ENCODE measurements around the gene EPSTI1.

The EPSTI1 gene

GRCh38 chr13:42959615-42960014 lies 32.4 kb downstream of the EPSTI1 start:
- Histone ChIP-seq H3K27me3 (ENCODE audit: control insufficient read depth in 5 of 5, insufficient read depth in 4 of 5, low read length in 5 of 5) (no peaks in the 10 kb centered on the region), H3K4me1 (ENCODE audit: control insufficient read depth in 5 of 5, insufficient read depth in 5 of 5, low read length in 5 of 5) (peaks cover 0 to 10% (median 3%) of the 10 kb centered on the region in 5 donors), H3K9ac (ENCODE audit: low read length in 5 of 5) (no peak overlapping the region), H3K36me3 (ENCODE audit: control insufficient read depth in 5 of 5, insufficient read depth in 5 of 5, low read length in 5 of 5) (peaks cover 12 to 47% (median 30%) of the 10 kb centered on the region in 5 donors), H3K9me3 (ENCODE audit: control insufficient read depth in 5 of 5, low read length in 5 of 5) (no peaks in the 10 kb centered on the region), H3K4me3 (ENCODE audit: low read depth in 1 of 5, low read length in 5 of 5) (no peak overlapping the region), H3K27ac (ENCODE audit: low read depth, low read length) (no peak overlapping the region)

GRCh38 chr13:42957881-42958280 lies 34.2 kb downstream of the EPSTI1 start:
- Histone ChIP-seq H3K4me1 (ENCODE audit: control insufficient read depth in 5 of 5, insufficient read depth in 5 of 5, low read length in 5 of 5) (no peaks in the 10 kb centered on the region), H3K27ac (ENCODE audit: low read depth, low read length) (no peak overlapping the region), H3K4me3 (ENCODE audit: low read depth in 1 of 5, low read length in 5 of 5) (no peak overlapping the region), H3K36me3 (ENCODE audit: control insufficient read depth in 5 of 5, insufficient read depth in 5 of 5, low read length in 5 of 5) (peaks cover 17 to 47% (median 32%) of the 10 kb centered on the region in 5 donors), H3K27me3 (ENCODE audit: control insufficient read depth in 5 of 5, insufficient read depth in 4 of 5, low read length in 5 of 5) (no peaks in the 10 kb centered on the region), H3K9me3 (ENCODE audit: control insufficient read depth in 5 of 5, low read length in 5 of 5) (no peaks in the 10 kb centered on the region), H3K9ac (ENCODE audit: low read length in 5 of 5) (no peak overlapping the region)

- H3K4me3 ChIP-seq (ENCODE audit: low read depth in 1 of 5, low read length in 5 of 5): no peak overlapping the region
- H3K27ac ChIP-seq (ENCODE audit: low read depth, low read length): no peak overlapping the region
- peaks cover 13 to 34% (median 18%) of the 10 kb centered on the region in 5 donors for H3K36me3 ChIP-seq (ENCODE audit: control insufficient read depth in 5 of 5, insufficient read depth in 5 of 5, low read length in 5 of 5)
- no peaks in the 10 kb centered on the region for H3K4me1 ChIP-seq (ENCODE audit: control insufficient read depth in 5 of 5, insufficient read depth in 5 of 5, low read length in 5 of 5)
- no peaks in the 10 kb centered on the region for H3K9me3 ChIP-seq (ENCODE audit: control insufficient read depth in 5 of 5, low read length in 5 of 5)
- no peak overlapping the region for H3K9ac ChIP-seq (ENCODE audit: low read length in 5 of 5)
- no peaks in the 10 kb centered on the region for H3K27me3 ChIP-seq (ENCODE audit: control insufficient read depth in 5 of 5, insufficient read depth in 4 of 5, low read length in 5 of 5)
Observed at GRCh38 chr13:42950181-42950580, 41.9 kb downstream of the EPSTI1 start.

- no peak overlapping the region for H3K9ac ChIP-seq (ENCODE audit: low read length in 5 of 5)
- H3K27ac ChIP-seq (ENCODE audit: low read depth, low read length): no peak overlapping the region
- no peaks in the 10 kb centered on the region for H3K4me1 ChIP-seq (ENCODE audit: control insufficient read depth in 5 of 5, insufficient read depth in 5 of 5, low read length in 5 of 5)
- H3K36me3 ChIP-seq (ENCODE audit: control insufficient read depth in 5 of 5, insufficient read depth in 5 of 5, low read length in 5 of 5): peaks cover 8 to 37% (median 13%) of the 10 kb centered on the region in 5 donors
- H3K27me3 ChIP-seq (ENCODE audit: control insufficient read depth in 5 of 5, insufficient read depth in 4 of 5, low read length in 5 of 5): no peaks in the 10 kb centered on the region
- no peaks in the 10 kb centered on the region for H3K9me3 ChIP-seq (ENCODE audit: control insufficient read depth in 5 of 5, low read length in 5 of 5)
- H3K4me3 ChIP-seq (ENCODE audit: low read depth in 1 of 5, low read length in 5 of 5): no peak overlapping the region
Observed at GRCh38 chr13:42947925-42948324, 44.1 kb downstream of the EPSTI1 start.

DNA sequence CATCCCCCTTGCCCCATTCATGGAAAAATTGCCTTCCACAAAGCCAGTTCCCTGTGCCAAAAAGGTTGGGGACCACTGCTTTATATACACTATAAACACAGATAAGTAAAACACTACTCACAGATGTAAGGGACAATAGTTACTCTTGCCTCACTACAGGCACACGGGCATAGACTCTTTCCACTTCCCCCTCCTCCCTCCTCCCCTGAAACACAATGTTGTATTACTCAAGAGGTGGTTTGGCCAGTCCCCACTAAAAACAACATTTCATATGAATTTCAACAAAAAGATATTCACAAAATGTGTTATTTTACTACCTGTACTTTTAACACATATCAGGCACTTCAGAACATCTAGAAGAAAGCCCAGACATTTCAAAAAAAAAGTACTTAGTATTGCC lies 45.1 kb downstream of the EPSTI1 start:
- Histone ChIP-seq H3K9ac (ENCODE audit: low read length in 5 of 5) (no peak overlapping the region), H3K36me3 (ENCODE audit: control insufficient read depth in 5 of 5, insufficient read depth in 5 of 5, low read length in 5 of 5) (peaks cover 3 to 29% (median 7%) of the 10 kb centered on the region in 5 donors), H3K27ac (ENCODE audit: low read depth, low read length) (no peak overlapping the region), H3K4me3 (ENCODE audit: low read depth in 1 of 5, low read length in 5 of 5) (no peak overlapping the region), H3K27me3 (ENCODE audit: control insufficient read depth in 5 of 5, insufficient read depth in 4 of 5, low read length in 5 of 5) (no peaks in the 10 kb centered on the region), H3K4me1 (ENCODE audit: control insufficient read depth in 5 of 5, insufficient read depth in 5 of 5, low read length in 5 of 5) (no peaks in the 10 kb centered on the region), H3K9me3 (ENCODE audit: control insufficient read depth in 5 of 5, low read length in 5 of 5) (no peaks in the 10 kb centered on the region)

GRCh38 chr13:42929886-42930535 lies 62.0 kb downstream of the EPSTI1 start:
- Histone ChIP-seq H3K9ac (ENCODE audit: low read length in 5 of 5) (no peak overlapping the region), H3K9me3 (ENCODE audit: control insufficient read depth in 5 of 5, low read length in 5 of 5) (peaks cover 0 to 6% (median 0%) of the 10 kb centered on the region in 5 donors), H3K4me3 (ENCODE audit: low read depth in 1 of 5, low read length in 5 of 5) (no peak overlapping the region), H3K36me3 (ENCODE audit: control insufficient read depth in 5 of 5, insufficient read depth in 5 of 5, low read length in 5 of 5) (peaks cover 3 to 12% (median 8%) of the 10 kb centered on the region in 5 donors), H3K4me1 (ENCODE audit: control insufficient read depth in 5 of 5, insufficient read depth in 5 of 5, low read length in 5 of 5) (no peaks in the 10 kb centered on the region), H3K27ac (ENCODE audit: low read depth, low read length) (no peak overlapping the region), H3K27me3 (ENCODE audit: control insufficient read depth in 5 of 5, insufficient read depth in 4 of 5, low read length in 5 of 5) (no peaks in the 10 kb centered on the region)

DNA sequence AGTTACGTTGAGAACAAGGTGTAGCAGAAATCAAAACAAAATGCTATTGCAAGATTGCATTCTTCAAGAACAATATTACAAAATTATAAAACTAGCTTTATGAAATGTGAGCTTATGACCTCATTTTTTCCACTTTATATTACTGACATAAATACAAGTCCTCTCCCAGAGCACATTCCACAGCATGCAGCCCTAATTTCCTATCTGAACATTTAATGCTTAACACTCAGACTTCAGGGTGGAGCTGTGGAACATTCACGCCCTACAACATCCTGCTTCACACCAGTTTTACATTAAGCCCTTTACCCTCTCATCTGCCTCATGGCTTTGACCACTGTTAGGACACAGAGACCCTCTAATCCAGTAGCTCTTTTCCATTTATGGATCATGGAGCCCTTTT lies 65.5 kb downstream of the EPSTI1 start:
- Histone ChIP-seq H3K9ac (ENCODE audit: low read length in 5 of 5) (no peak overlapping the region), H3K27me3 (ENCODE audit: control insufficient read depth in 5 of 5, insufficient read depth in 4 of 5, low read length in 5 of 5) (no peaks in the 10 kb centered on the region), H3K4me3 (ENCODE audit: low read depth in 1 of 5, low read length in 5 of 5) (no peak overlapping the region), H3K27ac (ENCODE audit: low read depth, low read length) (no peak overlapping the region), H3K36me3 (ENCODE audit: control insufficient read depth in 5 of 5, insufficient read depth in 5 of 5, low read length in 5 of 5) (peaks cover 3 to 20% (median 8%) of the 10 kb centered on the region in 5 donors), H3K9me3 (ENCODE audit: control insufficient read depth in 5 of 5, low read length in 5 of 5) (peaks cover 0 to 6% (median 0%) of the 10 kb centered on the region in 5 donors), H3K4me1 (ENCODE audit: control insufficient read depth in 5 of 5, insufficient read depth in 5 of 5, low read length in 5 of 5) (no peaks in the 10 kb centered on the region)

- no peak overlapping the region for H3K27ac ChIP-seq (ENCODE audit: low read depth, low read length)
- H3K36me3 ChIP-seq (ENCODE audit: control insufficient read depth in 5 of 5, insufficient read depth in 5 of 5, low read length in 5 of 5): peaks cover 3 to 20% (median 8%) of the 10 kb centered on the region in 5 donors
- no peaks in the 10 kb centered on the region for H3K4me1 ChIP-seq (ENCODE audit: control insufficient read depth in 5 of 5, insufficient read depth in 5 of 5, low read length in 5 of 5)
- H3K27me3 ChIP-seq (ENCODE audit: control insufficient read depth in 5 of 5, insufficient read depth in 4 of 5, low read length in 5 of 5): no peaks in the 10 kb centered on the region
- H3K9ac ChIP-seq (ENCODE audit: low read length in 5 of 5): no peak overlapping the region
- peaks cover 0 to 6% (median 0%) of the 10 kb centered on the region in 5 donors for H3K9me3 ChIP-seq (ENCODE audit: control insufficient read depth in 5 of 5, low read length in 5 of 5)
- H3K4me3 ChIP-seq (ENCODE audit: low read depth in 1 of 5, low read length in 5 of 5): no peak overlapping the region
Observed at GRCh38 chr13:42926043-42926442, 66.0 kb downstream of the EPSTI1 start.

DNA sequence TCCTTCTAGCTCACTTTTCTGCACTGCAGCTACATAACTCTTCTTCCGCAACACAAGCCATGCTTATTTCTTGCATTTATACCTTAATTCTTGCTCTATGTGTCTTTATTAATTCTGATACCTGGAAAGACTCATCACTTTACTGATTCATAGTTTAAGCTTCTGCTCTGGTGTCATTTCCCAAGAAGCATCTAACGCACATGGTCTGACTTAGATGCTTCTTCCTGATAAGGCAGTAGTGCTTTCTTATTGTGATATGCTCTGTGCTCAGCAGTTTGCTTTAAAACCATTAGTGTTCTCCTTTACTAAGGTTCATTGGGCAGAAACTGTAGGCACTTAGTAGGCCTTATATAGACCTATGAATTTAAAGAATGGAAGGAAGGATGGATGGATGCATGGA lies 66.4 kb downstream of the EPSTI1 start:
- Histone ChIP-seq H3K27ac (ENCODE audit: low read depth, low read length) (no peak overlapping the region), H3K27me3 (ENCODE audit: control insufficient read depth in 5 of 5, insufficient read depth in 4 of 5, low read length in 5 of 5) (no peaks in the 10 kb centered on the region), H3K9me3 (ENCODE audit: control insufficient read depth in 5 of 5, low read length in 5 of 5) (peaks cover 0 to 6% (median 0%) of the 10 kb centered on the region in 5 donors), H3K36me3 (ENCODE audit: control insufficient read depth in 5 of 5, insufficient read depth in 5 of 5, low read length in 5 of 5) (peaks cover 3 to 20% (median 8%) of the 10 kb centered on the region in 5 donors), H3K4me3 (ENCODE audit: low read depth in 1 of 5, low read length in 5 of 5) (no peak overlapping the region), H3K9ac (ENCODE audit: low read length in 5 of 5) (no peak overlapping the region), H3K4me1 (ENCODE audit: control insufficient read depth in 5 of 5, insufficient read depth in 5 of 5, low read length in 5 of 5) (no peaks in the 10 kb centered on the region)

DNA sequence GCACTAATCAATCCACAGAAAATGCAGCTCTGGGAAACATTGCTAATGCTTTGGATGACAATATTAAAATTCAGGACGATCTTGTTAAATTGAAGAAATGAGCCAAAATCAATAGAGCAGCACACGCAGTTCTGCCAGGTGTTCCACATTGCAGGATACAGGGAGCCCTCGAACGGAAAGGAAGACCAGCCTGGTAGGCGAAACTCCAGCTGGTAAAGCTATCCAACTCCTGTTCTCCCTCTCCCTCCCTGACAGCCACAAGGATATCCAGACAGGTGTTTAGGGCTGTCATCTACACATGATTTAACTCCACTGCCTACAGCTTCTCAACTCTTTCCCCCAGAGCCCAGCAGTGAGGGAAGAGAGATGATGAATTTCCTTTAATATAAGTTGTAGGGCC lies 67.7 kb downstream of the EPSTI1 start:
- peaks cover 3 to 22% (median 8%) of the 10 kb centered on the region in 5 donors for H3K36me3 ChIP-seq (ENCODE audit: control insufficient read depth in 5 of 5, insufficient read depth in 5 of 5, low read length in 5 of 5)
- no peak overlapping the region for H3K4me3 ChIP-seq (ENCODE audit: low read depth in 1 of 5, low read length in 5 of 5)
- H3K27ac ChIP-seq (ENCODE audit: low read depth, low read length): no peak overlapping the region
- no peak overlapping the region for H3K9ac ChIP-seq (ENCODE audit: low read length in 5 of 5)
- no peaks in the 10 kb centered on the region for H3K27me3 ChIP-seq (ENCODE audit: control insufficient read depth in 5 of 5, insufficient read depth in 4 of 5, low read length in 5 of 5)
- H3K9me3 ChIP-seq (ENCODE audit: control insufficient read depth in 5 of 5, low read length in 5 of 5): peaks cover 0 to 6% (median 0%) of the 10 kb centered on the region in 5 donors
- no peaks in the 10 kb centered on the region for H3K4me1 ChIP-seq (ENCODE audit: control insufficient read depth in 5 of 5, insufficient read depth in 5 of 5, low read length in 5 of 5)
